SK-N-SH (cell line): ENCODE measurements around the gene BCAS4.

Experiments
- EP300 ChIP-seq, 2 experiments: IDR thresholded peaks; 2 replicates each; pipeline versions ENCODE4 v1.4.0 to v1.6.1; 2012; ENCODE audit warnings: borderline replicate concordance in 1 of 2, low read depth in 1 of 2, low read length in 1 of 2
- FOXM1 ChIP-seq: IDR thresholded peaks from 2 replicates; pipeline ENCODE4 v1.4.0; 2012; ENCODE audit warnings: low read depth, mild to moderate bottlenecking
- GABPA ChIP-seq: IDR thresholded peaks from 2 replicates; pipeline ENCODE4 v1.4.0; 2012; ENCODE audit warnings: low read depth, mild to moderate bottlenecking
- POLR2AphosphoS5 ChIP-seq: IDR thresholded peaks from 2 replicates; pipeline ENCODE4 v1.6.1; 2012; ENCODE audit warnings: low read depth, low read length
- RAD21 ChIP-seq: IDR thresholded peaks from 2 replicates; pipeline ENCODE4 v1.6.1; 2012; ENCODE audit warnings: mild to moderate bottlenecking, low read length
- RFX5 ChIP-seq: IDR thresholded peaks from 2 replicates; pipeline ENCODE4 v1.6.1; 2012; ENCODE audit warnings: mild to moderate bottlenecking, improper control_type of control experiment, low read length
- SMC3 ChIP-seq: IDR thresholded peaks from 2 replicates; pipeline ENCODE4 v1.6.1; 2012; ENCODE audit warnings: low read depth, low read length, improper control_type of control experiment
- TAF1 ChIP-seq: IDR thresholded peaks from 2 replicates; pipeline ENCODE4 v1.6.1; 2012; ENCODE audit warnings: low read depth, mild to moderate bottlenecking, low read length, moderate library complexity, borderline replicate concordance
- TF ChIP-seq, protein P1 (sequence below): fragments of 200-600 bp; sonication (generic); IDR thresholded peaks from 2 replicates; pipeline ENCODE4 v1.6.1; 2017; ENCODE audit warnings: antibody characterized with exemption, mild to moderate bottlenecking, moderate library complexity
- TF ChIP-seq, protein P2 (sequence below): IDR thresholded peaks from 2 replicates; pipeline ENCODE4 v1.6.1; 2012; ENCODE audit warnings: mild to moderate bottlenecking, low read depth, low read length, moderate library complexity
- TF ChIP-seq, protein P3 (sequence below): IDR thresholded peaks from 2 replicates; pipeline ENCODE4 v1.4.0; 2012; ENCODE audit warnings: low read depth
- TF ChIP-seq, protein P4 (sequence below): IDR thresholded peaks from 2 replicates; pipeline ENCODE4 v1.4.0; 2012; ENCODE audit warnings: low read depth, borderline replicate concordance

DNA sequence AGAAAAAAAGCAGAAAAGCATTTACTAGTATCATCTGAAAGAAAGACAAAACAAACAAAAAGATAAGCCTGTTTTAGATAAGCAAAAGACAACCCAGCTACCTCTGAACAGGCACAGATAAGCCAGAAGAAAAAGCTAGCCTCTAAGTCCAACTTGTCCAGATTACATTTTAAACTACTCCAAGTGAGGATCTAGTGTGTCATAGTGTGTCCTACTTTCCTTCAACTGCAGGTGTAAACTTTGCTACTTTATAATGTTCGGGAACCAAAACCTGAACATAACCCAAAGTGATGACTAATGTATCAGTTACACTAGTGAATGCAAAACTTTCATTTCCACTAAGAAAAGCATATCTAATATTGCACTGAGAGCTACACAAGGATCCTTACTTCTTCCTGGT is 116.9 kb downstream of the BCAS4 start:
- TF ChIP-seq POLR2AphosphoS5 = no peak
- TF ChIP-seq, protein P1, sequence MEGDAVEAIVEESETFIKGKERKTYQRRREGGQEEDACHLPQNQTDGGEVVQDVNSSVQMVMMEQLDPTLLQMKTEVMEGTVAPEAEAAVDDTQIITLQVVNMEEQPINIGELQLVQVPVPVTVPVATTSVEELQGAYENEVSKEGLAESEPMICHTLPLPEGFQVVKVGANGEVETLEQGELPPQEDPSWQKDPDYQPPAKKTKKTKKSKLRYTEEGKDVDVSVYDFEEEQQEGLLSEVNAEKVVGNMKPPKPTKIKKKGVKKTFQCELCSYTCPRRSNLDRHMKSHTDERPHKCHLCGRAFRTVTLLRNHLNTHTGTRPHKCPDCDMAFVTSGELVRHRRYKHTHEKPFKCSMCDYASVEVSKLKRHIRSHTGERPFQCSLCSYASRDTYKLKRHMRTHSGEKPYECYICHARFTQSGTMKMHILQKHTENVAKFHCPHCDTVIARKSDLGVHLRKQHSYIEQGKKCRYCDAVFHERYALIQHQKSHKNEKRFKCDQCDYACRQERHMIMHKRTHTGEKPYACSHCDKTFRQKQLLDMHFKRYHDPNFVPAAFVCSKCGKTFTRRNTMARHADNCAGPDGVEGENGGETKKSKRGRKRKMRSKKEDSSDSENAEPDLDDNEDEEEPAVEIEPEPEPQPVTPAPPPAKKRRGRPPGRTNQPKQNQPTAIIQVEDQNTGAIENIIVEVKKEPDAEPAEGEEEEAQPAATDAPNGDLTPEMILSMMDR = no peak
- TF ChIP-seq, protein P2, sequence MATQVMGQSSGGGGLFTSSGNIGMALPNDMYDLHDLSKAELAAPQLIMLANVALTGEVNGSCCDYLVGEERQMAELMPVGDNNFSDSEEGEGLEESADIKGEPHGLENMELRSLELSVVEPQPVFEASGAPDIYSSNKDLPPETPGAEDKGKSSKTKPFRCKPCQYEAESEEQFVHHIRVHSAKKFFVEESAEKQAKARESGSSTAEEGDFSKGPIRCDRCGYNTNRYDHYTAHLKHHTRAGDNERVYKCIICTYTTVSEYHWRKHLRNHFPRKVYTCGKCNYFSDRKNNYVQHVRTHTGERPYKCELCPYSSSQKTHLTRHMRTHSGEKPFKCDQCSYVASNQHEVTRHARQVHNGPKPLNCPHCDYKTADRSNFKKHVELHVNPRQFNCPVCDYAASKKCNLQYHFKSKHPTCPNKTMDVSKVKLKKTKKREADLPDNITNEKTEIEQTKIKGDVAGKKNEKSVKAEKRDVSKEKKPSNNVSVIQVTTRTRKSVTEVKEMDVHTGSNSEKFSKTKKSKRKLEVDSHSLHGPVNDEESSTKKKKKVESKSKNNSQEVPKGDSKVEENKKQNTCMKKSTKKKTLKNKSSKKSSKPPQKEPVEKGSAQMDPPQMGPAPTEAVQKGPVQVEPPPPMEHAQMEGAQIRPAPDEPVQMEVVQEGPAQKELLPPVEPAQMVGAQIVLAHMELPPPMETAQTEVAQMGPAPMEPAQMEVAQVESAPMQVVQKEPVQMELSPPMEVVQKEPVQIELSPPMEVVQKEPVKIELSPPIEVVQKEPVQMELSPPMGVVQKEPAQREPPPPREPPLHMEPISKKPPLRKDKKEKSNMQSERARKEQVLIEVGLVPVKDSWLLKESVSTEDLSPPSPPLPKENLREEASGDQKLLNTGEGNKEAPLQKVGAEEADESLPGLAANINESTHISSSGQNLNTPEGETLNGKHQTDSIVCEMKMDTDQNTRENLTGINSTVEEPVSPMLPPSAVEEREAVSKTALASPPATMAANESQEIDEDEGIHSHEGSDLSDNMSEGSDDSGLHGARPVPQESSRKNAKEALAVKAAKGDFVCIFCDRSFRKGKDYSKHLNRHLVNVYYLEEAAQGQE = no peak
- TF ChIP-seq EP300 (IDR thresholded peaks at IDR 0.05; ENCODE audit: borderline replicate concordance in 1 of 2, low read depth in 1 of 2, low read length in 1 of 2) = no peak
- TF ChIP-seq, protein P3, sequence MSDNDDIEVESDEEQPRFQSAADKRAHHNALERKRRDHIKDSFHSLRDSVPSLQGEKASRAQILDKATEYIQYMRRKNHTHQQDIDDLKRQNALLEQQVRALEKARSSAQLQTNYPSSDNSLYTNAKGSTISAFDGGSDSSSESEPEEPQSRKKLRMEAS = no peak
- TF ChIP-seq TAF1 = no peak
- TF ChIP-seq RAD21 = no peak
- no peak for TF ChIP-seq FOXM1
- TF ChIP-seq GABPA = no peak
- TF ChIP-seq, protein P4, sequence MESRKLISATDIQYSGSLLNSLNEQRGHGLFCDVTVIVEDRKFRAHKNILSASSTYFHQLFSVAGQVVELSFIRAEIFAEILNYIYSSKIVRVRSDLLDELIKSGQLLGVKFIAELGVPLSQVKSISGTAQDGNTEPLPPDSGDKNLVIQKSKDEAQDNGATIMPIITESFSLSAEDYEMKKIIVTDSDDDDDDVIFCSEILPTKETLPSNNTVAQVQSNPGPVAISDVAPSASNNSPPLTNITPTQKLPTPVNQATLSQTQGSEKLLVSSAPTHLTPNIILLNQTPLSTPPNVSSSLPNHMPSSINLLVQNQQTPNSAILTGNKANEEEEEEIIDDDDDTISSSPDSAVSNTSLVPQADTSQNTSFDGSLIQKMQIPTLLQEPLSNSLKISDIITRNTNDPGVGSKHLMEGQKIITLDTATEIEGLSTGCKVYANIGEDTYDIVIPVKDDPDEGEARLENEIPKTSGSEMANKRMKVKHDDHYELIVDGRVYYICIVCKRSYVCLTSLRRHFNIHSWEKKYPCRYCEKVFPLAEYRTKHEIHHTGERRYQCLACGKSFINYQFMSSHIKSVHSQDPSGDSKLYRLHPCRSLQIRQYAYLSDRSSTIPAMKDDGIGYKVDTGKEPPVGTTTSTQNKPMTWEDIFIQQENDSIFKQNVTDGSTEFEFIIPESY = no peak
- TF ChIP-seq SMC3 = no peak
- no peak for TF ChIP-seq RFX5
